Superior temporal gyrus (tissue), 1 donor: Measurements from ENCODE around the gene SERINC5.
"Not testable (repeated sequence)": the region's sequence is repeated elsewhere in the genome, so short reads cannot be mapped to it uniquely, and the experiment has no call there.

Experiments used
- DNase-seq: peaks from one replicate; pipeline ENCODE4 v3.0.0-alpha.2; 2016; ENCODE audit errors: extremely low spot score

The SERINC5 gene

GRCh38 chr5:80172067-80172695 is 83.7 kb downstream of the SERINC5 start:
- DNase-seq = peak; percentile 32

GRCh38 chr5:80170117-80170535 is 85.7 kb downstream of the SERINC5 start:
- no peak for DNase-seq

- DNase-seq = no peak
Observed at GRCh38 chr5:80168388-80169028, 87.3 kb downstream of the SERINC5 start.

GRCh38 chr5:80165452-80165851 is 90.4 kb downstream of the SERINC5 start:
- no peak for DNase-seq

- no peak for DNase-seq
Observed at GRCh38 chr5:80161165-80161564, 94.7 kb downstream of the SERINC5 start.

- DNase-seq = no peak
Observed at GRCh38 chr5:80160242-80160641, 95.6 kb downstream of the SERINC5 start.

GRCh38 chr5:80159133-80159815 is 96.6 kb downstream of the SERINC5 start:
- DNase-seq = no peak

GRCh38 chr5:80156156-80156555 is 99.7 kb downstream of the SERINC5 start:
- DNase-seq = no peak

- DNase-seq = no peak
Observed at GRCh38 chr5:80154749-80155148, 101.1 kb downstream of the SERINC5 start.

GRCh38 chr5:80154289-80154688 is 101.6 kb downstream of the SERINC5 start:
- DNase-seq = not testable (repeated sequence)

- peak; percentile 54 for DNase-seq
Observed at GRCh38 chr5:80153586-80154126, 102.2 kb downstream of the SERINC5 start.

GRCh38 chr5:80152778-80153177 is 103.1 kb downstream of the SERINC5 start:
- DNase-seq = no peak

- DNase-seq = no peak
Observed at GRCh38 chr5:80151890-80152289, 104.0 kb downstream of the SERINC5 start.

- no peak for DNase-seq
Observed at GRCh38 chr5:80150731-80151130, 105.1 kb downstream of the SERINC5 start.

- DNase-seq = peak; percentile 79
Observed at GRCh38 chr5:80149161-80149609, 106.7 kb downstream of the SERINC5 start.

GRCh38 chr5:80147119-80147815 is 108.6 kb downstream of the SERINC5 start:
- no peak for DNase-seq

GRCh38 chr5:80146046-80146445 is 109.8 kb downstream of the SERINC5 start:
- DNase-seq = no peak

- no peak for DNase-seq
Observed at GRCh38 chr5:80143491-80143890, 112.4 kb downstream of the SERINC5 start.

GRCh38 chr5:80142996-80143395 is 112.9 kb downstream of the SERINC5 start:
- DNase-seq = no peak

GRCh38 chr5:80141681-80142080 is 114.2 kb downstream of the SERINC5 start:
- no peak for DNase-seq

- peak; percentile 58 for DNase-seq
Observed at GRCh38 chr5:80141147-80141671, 114.6 kb downstream of the SERINC5 start.

- no peak for DNase-seq
Observed at GRCh38 chr5:80140496-80140895, 115.4 kb downstream of the SERINC5 start.
